ENCODE data around the gene ULK4.
"Not testable (repeated sequence)": the region's sequence is repeated elsewhere in the genome, so short reads cannot be mapped to it uniquely, and the experiment has no call there.

The ULK4 gene

GRCh38 chr3:41956574-41956973 is 5.3 kb downstream of the ULK4 start:
- no peak for DNase-seq

DNA sequence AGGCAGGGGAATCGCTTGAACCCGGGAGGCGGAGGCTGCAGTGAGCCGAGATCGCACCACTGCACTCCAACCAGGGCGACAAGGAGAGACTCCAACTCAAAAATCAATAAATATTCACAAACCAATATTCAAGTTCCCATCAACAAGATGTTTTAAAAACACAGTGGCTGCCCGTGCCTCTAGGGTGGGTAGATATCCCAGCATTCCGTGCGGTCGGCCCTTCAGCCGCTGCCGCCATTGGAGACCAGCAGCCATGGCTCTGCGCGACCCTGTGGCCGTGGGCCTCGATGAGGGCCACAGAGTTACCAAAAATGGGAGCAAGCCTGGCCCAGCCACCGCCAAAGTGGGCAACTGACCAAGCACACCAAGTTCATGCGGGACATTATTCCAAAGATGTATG is 6.7 kb downstream of the ULK4 start:
- DNase-seq, result no peak

DNA sequence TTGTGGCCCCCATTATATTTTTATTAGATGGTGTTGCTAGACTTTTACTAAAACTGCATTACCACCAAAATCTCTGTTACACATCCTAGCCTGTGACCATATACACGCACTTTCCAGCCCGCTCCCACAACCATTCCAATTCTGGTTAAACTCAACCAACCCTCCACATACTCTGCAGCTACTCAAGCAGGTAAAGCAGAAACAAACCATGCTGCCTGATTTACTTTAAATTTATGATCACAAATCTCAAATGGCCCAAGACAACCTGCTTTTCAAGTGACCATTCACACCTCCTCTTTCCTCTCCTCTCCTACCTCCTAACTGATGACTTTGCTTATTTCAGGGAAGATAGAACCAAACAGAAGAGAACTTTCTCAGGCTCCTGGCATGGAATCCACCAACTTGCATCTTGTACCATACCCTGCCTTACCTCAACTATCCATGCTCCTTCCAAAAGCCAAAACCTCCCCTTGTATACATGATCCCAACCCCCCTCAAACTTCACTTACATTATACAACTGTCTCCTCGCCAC is 18.5 kb downstream of the ULK4 start:
- DNase-seq, result no peak

- DNase-seq, result no peak
Measured at GRCh38 chr3:41940393-41940792, 21.5 kb downstream of the ULK4 start.

GRCh38 chr3:41936384-41936783 is 25.5 kb downstream of the ULK4 start:
- no peak for DNase-seq

DNA sequence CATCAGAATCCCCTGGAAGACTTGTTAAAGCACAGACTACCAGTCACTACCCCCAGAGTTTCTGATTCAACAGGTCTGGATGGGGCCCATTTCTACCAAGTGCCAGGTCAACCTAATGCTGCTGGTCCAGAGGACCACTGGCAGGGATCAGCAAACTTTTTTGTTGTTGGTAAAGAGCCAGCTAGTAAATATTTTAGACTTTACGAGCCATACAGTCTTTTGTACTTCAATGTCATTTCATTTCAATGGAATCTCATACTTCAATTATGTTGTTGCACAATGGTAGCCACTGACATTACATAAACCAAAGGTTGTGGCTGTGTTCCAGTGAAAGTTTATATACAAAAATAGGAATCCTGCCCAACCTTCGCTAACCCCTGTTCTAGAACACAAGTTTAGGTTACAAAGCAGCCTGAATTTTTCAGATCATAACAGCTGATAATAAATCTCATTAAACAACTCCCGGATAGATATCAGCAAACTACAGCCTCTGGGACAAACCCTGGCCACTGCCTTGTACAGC is 28.7 kb downstream of the ULK4 start:
- DNase-seq, result no peak

GRCh38 chr3:41932464-41932863 is 29.4 kb downstream of the ULK4 start:
- no peak for DNase-seq

DNA sequence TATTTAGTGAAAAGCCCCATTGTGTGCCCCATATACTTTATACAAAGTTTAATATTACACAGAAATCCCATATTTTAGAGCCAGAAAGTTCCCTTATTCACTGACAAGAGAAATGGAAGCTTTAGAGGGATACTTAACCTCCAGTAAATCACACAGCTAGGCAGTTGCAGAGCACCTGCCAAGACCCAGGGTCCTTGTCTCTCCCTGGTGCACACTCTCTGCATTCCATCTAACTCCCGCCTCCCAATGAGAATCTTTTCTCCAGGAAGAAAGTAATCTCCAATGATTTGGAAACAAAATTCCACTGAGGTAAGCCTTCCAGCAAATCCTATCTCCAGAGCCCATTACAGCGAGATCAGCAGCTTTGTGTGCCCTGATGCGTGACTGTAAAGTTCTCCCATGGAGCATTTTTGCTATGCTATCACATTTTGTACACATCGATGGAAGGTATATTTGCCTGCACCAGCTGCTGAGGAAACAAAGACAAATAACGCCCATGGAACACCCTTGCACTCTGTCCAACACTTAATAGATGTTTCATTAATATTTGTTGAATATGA is 41.4 kb downstream of the ULK4 start:
- DNase-seq, result no peak

- DNase-seq, result no peak
Measured at GRCh38 chr3:41915353-41915752, 46.5 kb downstream of the ULK4 start.

DNA sequence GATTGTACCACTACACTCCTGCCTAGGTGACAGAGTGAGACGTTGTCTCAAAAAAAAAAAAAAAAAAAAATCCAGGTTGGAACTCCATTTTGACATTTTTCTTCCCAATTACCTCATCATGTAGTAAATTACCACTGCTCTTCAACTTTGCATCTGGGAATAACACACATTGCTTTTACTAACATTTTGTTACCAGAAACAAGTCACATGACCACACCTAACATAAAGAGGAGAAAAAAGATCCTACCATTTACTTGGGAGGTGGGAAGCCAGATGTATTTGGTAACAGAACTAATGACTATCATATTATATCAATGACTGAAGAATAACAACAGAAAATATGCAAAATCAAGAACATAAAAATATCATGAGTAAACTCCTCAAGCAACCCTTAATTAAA is 49.6 kb downstream of the ULK4 start:
- no peak for DNase-seq

DNA sequence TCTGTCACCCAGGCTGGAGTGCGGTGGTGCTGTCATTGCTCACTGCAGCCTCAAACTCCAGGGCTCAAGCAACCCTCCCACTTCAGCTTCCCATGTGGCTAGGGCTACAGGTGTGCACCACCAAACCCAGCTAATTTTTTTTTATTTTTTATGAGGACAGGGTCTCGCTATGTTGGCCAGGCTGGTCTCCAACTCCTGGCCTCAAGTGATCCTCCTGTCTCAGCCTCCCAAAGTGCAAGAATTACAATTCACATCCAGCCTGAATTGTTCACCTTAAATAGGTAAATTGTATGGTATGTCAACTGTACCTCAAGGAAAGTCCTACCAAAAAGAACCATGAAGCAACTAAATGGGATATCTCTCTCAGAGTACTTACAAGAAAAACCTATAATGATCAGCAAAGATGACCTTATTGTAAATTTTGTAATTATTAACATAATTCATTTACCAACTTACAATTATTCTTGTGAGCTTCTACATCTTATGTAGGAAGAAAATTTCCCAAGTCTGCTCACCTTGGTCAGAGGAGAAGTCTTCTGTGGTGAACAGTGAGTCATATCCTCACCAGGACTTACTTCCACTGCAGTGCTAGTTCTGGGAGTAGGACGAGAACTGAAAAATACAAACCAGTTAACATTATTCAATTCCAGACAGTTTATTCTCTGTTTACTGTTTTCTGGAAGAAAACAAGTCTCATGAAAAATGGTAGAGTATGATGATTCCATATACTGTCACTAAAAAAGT is 54.4 kb downstream of the ULK4 start:
- no peak for DNase-seq

GRCh38 chr3:41900265-41900664 is 61.6 kb downstream of the ULK4 start:
- DNase-seq, result peak; percentile 8

- no peak for DNase-seq
Measured at GRCh38 chr3:41898631-41899030, 63.3 kb downstream of the ULK4 start.

GRCh38 chr3:41893977-41894376 is 67.9 kb downstream of the ULK4 start:
- DNase-seq, result no peak

DNA sequence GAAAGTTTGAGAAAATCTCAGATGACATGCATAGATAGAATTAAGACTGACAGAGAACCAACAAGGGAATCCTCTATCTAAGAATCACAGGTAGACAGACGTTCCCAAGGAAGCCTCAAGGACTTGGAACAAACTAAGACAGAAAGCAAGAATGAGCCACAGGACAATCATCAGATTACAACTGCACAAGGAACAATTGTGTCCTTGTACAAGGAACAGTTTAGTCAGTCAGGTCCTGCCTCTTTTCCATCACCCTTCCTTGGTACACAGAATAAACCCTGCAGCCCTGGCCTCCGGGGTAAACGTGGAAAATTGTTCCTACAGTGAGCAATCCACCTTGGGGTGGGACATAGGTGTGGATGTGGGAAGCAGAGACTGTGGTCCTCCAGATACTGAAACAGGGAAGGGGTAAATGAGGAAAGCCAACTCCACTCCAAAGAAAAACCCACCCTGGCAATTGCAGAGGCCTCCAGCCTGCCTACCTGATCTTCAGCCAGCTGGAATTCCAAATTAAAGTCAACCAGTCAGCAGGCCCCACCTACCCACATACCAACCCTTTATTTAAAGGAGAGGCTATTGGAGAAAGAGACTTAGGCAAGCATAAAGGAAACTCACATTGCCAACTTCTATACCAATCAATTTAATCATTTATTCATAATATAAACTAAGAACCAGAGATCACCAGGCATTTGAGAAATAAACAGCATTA is 73.4 kb downstream of the ULK4 start:
- no peak for DNase-seq

DNA sequence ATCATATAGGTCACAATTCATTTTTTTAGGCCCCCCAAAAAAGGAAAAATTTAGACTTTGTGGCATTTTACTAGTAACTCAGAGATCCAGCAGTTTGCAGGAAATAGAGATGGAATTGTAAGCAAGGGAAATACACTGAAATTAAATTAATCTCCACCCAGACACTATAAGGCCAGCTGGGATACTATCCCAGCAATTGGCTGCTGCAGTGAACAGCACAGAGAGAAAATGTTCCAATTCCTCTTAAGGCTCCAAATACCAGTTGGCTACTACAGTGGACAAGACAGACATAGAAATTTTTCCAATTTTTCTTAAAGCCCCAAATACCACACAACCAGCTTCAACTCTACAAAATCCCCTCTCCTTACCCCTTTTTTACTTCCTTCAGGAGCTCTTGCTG is 78.9 kb downstream of the ULK4 start:
- no peak for DNase-seq

- DNase-seq, result no peak
Measured at GRCh38 chr3:41881233-41881821, 80.6 kb downstream of the ULK4 start.

GRCh38 chr3:41880387-41880786 is 81.5 kb downstream of the ULK4 start:
- no peak for DNase-seq

DNA sequence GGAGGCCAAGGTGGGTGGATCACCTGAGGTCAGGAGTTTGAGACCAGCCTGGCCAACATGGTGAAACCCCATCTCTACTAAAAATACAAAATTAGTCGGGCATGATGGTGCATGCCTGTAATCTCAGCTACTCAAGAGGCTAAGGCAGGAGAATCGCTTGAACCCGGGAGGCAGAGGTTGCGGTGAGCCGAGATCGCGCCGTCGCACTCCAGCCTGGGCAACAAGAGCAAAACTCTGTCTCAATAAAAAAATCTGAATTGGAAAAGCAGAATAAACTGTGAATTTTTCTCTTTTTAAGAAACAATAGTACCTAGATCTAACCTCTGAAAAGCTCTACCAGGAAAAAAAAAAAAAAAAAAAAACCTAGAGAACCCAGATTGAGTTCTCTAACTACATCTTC is 84.2 kb downstream of the ULK4 start:
- not testable (repeated sequence) for DNase-seq

DNA sequence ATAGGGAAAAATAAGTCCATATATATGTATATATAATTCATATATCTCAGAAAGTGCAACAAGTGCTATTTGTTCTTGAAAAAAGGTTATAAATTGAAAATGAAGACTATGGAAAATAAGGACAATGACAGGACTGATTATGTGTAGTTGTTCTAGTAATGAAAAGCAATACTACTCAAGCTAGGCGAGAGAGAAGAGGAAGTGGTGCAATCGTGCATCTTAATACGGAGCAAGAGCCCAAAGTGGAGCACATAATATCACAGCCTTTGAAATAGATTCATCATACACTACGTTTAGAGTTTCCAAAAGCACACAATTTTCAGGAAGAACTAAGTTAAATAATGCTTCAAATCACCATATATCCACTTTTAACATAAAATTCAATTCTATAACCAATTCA is 87.9 kb downstream of the ULK4 start:
- no peak for DNase-seq

GRCh38 chr3:41872157-41872556 is 89.7 kb downstream of the ULK4 start:
- no peak for DNase-seq

GRCh38 chr3:41867533-41867932 is 94.4 kb downstream of the ULK4 start:
- DNase-seq, result no peak

DNA sequence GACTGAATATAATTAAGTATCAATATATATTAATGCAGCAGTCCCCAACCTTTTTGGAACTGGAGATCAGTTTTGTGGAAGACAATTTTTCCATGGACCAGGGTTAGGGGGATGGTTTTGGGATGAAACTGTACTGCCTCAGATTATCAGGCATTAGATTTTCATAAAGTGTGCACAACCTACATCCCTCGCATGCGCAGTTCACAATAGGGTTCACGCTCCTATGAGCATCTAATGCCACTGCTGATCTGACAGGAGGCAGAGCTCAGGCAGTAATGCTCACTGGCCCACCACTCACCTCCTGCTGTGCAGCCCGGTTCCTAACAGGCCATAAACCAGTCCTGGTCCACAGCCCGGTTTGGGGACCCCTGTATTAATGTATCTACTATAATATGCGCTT is 95.6 kb downstream of the ULK4 start:
- no peak for DNase-seq
